ENCODE results near the gene CABLES1. TPM values are rescaled to one million over a fixed set of nuclear protein-coding genes. Genes with fewer than 3 reads are reported as not detected.
A peak's percentile ranks its signal among the peaks of the same experiment; 100 is the strongest.

CABLES1 gene
- total RNA-seq, 1 experiment from 2014 or later, result 66.4 TPM

DNA sequence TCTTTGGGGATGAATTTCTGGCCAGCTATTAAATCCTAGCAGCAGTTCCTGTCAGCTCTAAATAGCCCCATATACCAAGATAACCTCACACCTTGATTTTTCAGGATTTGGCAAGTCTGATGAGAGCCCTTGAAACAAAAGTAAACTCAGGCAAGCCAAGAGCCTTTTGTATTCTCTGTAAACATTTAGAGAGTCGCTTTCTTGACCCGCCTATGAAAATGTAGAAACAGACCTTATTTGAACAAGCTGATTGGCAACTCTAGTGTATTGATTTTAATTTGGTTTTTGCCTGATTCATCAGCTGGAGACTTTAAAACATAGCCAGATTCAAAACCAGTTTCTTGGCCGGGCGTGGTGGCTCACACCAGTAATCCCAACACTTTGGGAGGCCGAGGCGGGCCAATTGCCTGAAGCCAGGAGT is 43.4 kb downstream of the CABLES1 start:
- no peak overlapping the region for H3K4me3 ChIP-seq (ENCODE audit: low read depth in 2 of 2, low read length in 2 of 2)
- TF ChIP-seq CTCF (IDR thresholded peaks at IDR 0.05) (no peak), POLR2AphosphoS5 (IDR thresholded peaks at IDR 0.05; ENCODE audit: low read depth, low read length) (no peak), TCF7L2 (IDR thresholded peaks at IDR 0.05; ENCODE audit: low read depth, low read length) (no peak), SIN3A (IDR thresholded peaks at IDR 0.05; ENCODE audit: borderline replicate concordance, insufficient read depth, low read depth, low read length) (no peak)
- TF ChIP-seq, protein P1, sequence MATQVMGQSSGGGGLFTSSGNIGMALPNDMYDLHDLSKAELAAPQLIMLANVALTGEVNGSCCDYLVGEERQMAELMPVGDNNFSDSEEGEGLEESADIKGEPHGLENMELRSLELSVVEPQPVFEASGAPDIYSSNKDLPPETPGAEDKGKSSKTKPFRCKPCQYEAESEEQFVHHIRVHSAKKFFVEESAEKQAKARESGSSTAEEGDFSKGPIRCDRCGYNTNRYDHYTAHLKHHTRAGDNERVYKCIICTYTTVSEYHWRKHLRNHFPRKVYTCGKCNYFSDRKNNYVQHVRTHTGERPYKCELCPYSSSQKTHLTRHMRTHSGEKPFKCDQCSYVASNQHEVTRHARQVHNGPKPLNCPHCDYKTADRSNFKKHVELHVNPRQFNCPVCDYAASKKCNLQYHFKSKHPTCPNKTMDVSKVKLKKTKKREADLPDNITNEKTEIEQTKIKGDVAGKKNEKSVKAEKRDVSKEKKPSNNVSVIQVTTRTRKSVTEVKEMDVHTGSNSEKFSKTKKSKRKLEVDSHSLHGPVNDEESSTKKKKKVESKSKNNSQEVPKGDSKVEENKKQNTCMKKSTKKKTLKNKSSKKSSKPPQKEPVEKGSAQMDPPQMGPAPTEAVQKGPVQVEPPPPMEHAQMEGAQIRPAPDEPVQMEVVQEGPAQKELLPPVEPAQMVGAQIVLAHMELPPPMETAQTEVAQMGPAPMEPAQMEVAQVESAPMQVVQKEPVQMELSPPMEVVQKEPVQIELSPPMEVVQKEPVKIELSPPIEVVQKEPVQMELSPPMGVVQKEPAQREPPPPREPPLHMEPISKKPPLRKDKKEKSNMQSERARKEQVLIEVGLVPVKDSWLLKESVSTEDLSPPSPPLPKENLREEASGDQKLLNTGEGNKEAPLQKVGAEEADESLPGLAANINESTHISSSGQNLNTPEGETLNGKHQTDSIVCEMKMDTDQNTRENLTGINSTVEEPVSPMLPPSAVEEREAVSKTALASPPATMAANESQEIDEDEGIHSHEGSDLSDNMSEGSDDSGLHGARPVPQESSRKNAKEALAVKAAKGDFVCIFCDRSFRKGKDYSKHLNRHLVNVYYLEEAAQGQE (IDR thresholded peaks at IDR 0.05; ENCODE audit: insufficient read depth in 1 of 2, low read depth in 2 of 2, low read length in 1 of 2), result no peak
- peaks cover 20% of the 10 kb centered on the region for H3K4me1 ChIP-seq (ENCODE audit: control insufficient read depth, insufficient read depth, low read length)
- DNase-seq (ENCODE audit: low read depth, low spot score), result no peak
- POLR2A ChIA-PET, result no interaction called here
- CTCF ChIA-PET, result no interaction called here
- intact Hi-C loops (cut with micrococcal nuclease; ENCODE audit: unreplicated experiment), result no loop called here
- H3K36me3 ChIP-seq (ENCODE audit: control insufficient read depth, insufficient read depth, low read length), result no peaks in the 10 kb centered on the region
- BruUV-seq (replicated peaks), result no TSS peak
- H3K27me3 ChIP-seq (ENCODE audit: control insufficient read depth, insufficient read depth, low read length), result no peaks in the 10 kb centered on the region
- no peak for ATAC-seq
- no peak overlapping the region for H3K27ac ChIP-seq (ENCODE audit: low read length)
- in situ Hi-C loops (cut with HindIII; ENCODE audit: low pct_unique_long_range_greater_than_20kb, low sequenced_read_pairs), result no loop called here
- H3K9me3 ChIP-seq (ENCODE audit: control insufficient read depth, insufficient read depth, low read depth, low read length), result no peaks in the 10 kb centered on the region

GRCh38 chr18:23179416-23179815 is 44.1 kb downstream of the CABLES1 start:
- in situ Hi-C loops (cut with HindIII; ENCODE audit: low pct_unique_long_range_greater_than_20kb, low sequenced_read_pairs), result no loop called here
- no peak for ATAC-seq
- H3K4me3 ChIP-seq (ENCODE audit: low read depth in 2 of 2, low read length in 2 of 2), result no peak overlapping the region
- H3K27me3 ChIP-seq (ENCODE audit: control insufficient read depth, insufficient read depth, low read length), result no peaks in the 10 kb centered on the region
- TF ChIP-seq TCF7L2 (IDR thresholded peaks at IDR 0.05; ENCODE audit: low read depth, low read length), result no peak
- TF ChIP-seq SIN3A (IDR thresholded peaks at IDR 0.05; ENCODE audit: borderline replicate concordance, insufficient read depth, low read depth, low read length), result no peak
- no peak for TF ChIP-seq POLR2AphosphoS5 (IDR thresholded peaks at IDR 0.05; ENCODE audit: low read depth, low read length)
- TF ChIP-seq CTCF (IDR thresholded peaks at IDR 0.05), result no peak
- TF ChIP-seq, protein P1 (IDR thresholded peaks at IDR 0.05; ENCODE audit: insufficient read depth in 1 of 2, low read depth in 2 of 2, low read length in 1 of 2), result no peak
- no peaks in the 10 kb centered on the region for H3K36me3 ChIP-seq (ENCODE audit: control insufficient read depth, insufficient read depth, low read length)
- ChIA-PET POLR2A (no interaction called here), CTCF (no interaction called here)
- peaks cover 20% of the 10 kb centered on the region for H3K4me1 ChIP-seq (ENCODE audit: control insufficient read depth, insufficient read depth, low read length)
- no peak for DNase-seq (ENCODE audit: low read depth, low spot score)
- H3K27ac ChIP-seq (ENCODE audit: low read length), result peak overlapping the region; percentile 39
- no peaks in the 10 kb centered on the region for H3K9me3 ChIP-seq (ENCODE audit: control insufficient read depth, insufficient read depth, low read depth, low read length)
- BruUV-seq (replicated peaks), result no TSS peak
- intact Hi-C loops (cut with micrococcal nuclease; ENCODE audit: unreplicated experiment), result no loop called here

Data from Panc1 (cell line).